Left ventricle myocardium inferior (tissue), 1 donor: ENCODE measurements around the gene RAB31. TPM values are rescaled to one million over a fixed set of nuclear protein-coding genes. Genes with fewer than 3 reads are reported as not detected.

Experiments
- DNase-seq: peaks from one replicate; pipeline ENCODE4 v3.0.0-alpha.2; 2020
- H3K27ac ChIP-seq: fragments of 200-600 bp; replicated peaks from 2 replicates; pipeline ENCODE4 v1.8.0; 2021
- H3K27me3 ChIP-seq: fragments of 200-600 bp; 2 replicates; pipeline ENCODE4 v1.8.0; 2021; ENCODE audit warnings: low read depth
- H3K36me3 ChIP-seq: fragments of 200-600 bp; 2 replicates; pipeline ENCODE4 v1.8.0; 2021
- H3K4me1 ChIP-seq: fragments of 200-600 bp; 2 replicates; pipeline ENCODE4 v1.8.0; 2021
- H3K4me3 ChIP-seq: fragments of 200-600 bp; 2 replicates; pipeline ENCODE4 v1.8.0; 2021; ENCODE audit warnings: mild to moderate bottlenecking, moderate library complexity
- H3K9me3 ChIP-seq: fragments of 200-600 bp; replicated peaks from 2 replicates; pipeline ENCODE4 v1.8.0; 2021
- CTCF ChIP-seq: fragments of 200-600 bp; IDR thresholded peaks from 2 replicates; pipeline ENCODE4 v1.8.0; 2021; ENCODE audit warnings: antibody characterized with exemption, mild to moderate bottlenecking, borderline replicate concordance
- intact Hi-C: fragments of 100-400 bp; cut with micrococcal nuclease; formaldehyde crosslinking; loops from one replicate; pipeline ENCODE4 v1.11.0; 2022
- total RNA-seq: library from RNA; stranded (reverse); fragmentation: NEBNext Ultra II Directional; extraction: Animal tissue kit (Norgen Biotek cat#: 25700); gene quantifications from one replicate; pipeline ENCODE4 v1.2.1, GENCODE V29; 2021
- donor health status: DM: no; HTN: yes; CAD: no; lungs with severe emphysema.

Gene RAB31
- total RNA-seq, 1 donor from 2014 or later: 12.0 TPM

DNA sequence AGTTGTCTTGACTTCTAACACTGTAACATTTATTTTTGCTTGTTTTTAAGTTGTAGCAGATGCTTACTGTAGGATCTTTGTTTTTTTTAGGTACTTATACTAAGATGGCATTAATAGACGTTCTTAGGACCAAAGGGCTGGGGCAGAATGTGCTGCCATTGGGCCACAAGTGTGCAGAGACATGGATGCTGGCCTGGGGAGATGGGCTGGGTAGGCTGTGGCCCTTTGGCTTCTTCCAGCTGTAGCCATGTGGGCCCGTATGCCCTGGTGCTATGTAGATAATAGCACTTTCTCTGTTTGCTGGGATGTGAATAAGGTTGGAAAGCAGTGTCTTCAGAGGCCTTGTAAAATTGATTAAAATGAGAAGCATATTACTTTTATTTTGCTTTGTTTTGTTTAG lies 18.8 kb downstream of the RAB31 start:
- Histone ChIP-seq H3K27ac (no peak overlapping the region), H3K4me3 (no peak overlapping the region), H3K4me1 (no peaks in the 10 kb centered on the region), H3K27me3 (no peaks in the 10 kb centered on the region), H3K36me3 (peaks cover 6% of the 10 kb centered on the region), H3K9me3 (no peaks in the 10 kb centered on the region)
- intact Hi-C loops: no loop called here
- TF ChIP-seq CTCF: no peak
- DNase-seq: no peak

DNA sequence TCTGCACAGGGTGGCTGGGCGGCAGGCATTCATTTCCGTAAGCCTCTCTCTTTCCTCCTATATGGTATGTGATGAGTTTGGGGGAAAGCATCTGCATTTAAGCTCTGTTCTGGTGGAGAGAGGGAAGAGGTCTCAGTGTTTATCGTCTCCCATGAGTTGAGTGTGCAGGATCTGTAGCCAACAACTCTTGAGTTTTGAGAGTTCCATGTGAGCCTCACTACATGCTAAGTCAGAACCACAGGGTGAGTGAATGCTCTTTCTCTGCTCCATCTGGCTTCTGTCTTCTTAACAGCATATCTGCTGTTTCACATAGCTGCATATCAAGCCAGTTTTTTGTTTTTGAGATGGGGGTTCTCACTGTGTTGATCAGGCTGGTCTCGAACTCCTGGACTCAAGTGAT lies 22.7 kb downstream of the RAB31 start:
- H3K27ac ChIP-seq: no peak overlapping the region
- H3K4me3 ChIP-seq: no peak overlapping the region
- DNase-seq: no peak
- no peaks in the 10 kb centered on the region for H3K9me3 ChIP-seq
- intact Hi-C loops: no loop called here
- no peaks in the 10 kb centered on the region for H3K27me3 ChIP-seq
- H3K36me3 ChIP-seq: no peaks in the 10 kb centered on the region
- no peak for TF ChIP-seq CTCF
- no peaks in the 10 kb centered on the region for H3K4me1 ChIP-seq

GRCh38 chr18:9731380-9731779 lies 23.3 kb downstream of the RAB31 start:
- no peak overlapping the region for H3K27ac ChIP-seq
- no peak for DNase-seq
- TF ChIP-seq CTCF: no peak
- intact Hi-C loops: no loop called here
- no peaks in the 10 kb centered on the region for H3K27me3 ChIP-seq
- no peaks in the 10 kb centered on the region for H3K36me3 ChIP-seq
- H3K4me1 ChIP-seq: no peaks in the 10 kb centered on the region
- no peaks in the 10 kb centered on the region for H3K9me3 ChIP-seq
- no peak overlapping the region for H3K4me3 ChIP-seq

DNA sequence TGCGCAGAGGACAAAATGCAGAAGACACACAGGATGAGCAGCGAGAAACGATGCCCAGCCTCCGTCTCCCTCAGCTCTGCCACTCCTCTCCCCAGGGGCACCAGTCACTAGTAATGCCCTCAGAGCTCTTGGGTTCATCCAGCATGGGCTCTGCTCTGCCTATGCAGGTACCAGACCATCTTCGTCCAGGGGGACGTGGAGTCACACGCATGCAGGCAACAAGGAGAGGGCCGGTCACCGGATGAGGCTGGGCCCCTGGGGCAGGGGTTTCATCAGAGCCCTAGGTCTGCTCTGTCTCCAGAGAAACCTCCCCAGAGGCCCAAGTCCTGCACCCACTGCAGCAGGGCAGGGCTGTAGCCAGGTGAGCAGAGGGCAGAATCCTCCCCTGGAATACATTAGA lies 23.9 kb downstream of the RAB31 start:
- Histone ChIP-seq H3K4me3 (no peak overlapping the region), H3K27ac (no peak overlapping the region), H3K36me3 (no peaks in the 10 kb centered on the region), H3K27me3 (no peaks in the 10 kb centered on the region), H3K4me1 (no peaks in the 10 kb centered on the region), H3K9me3 (no peaks in the 10 kb centered on the region)
- intact Hi-C loops: no loop called here
- no peak for TF ChIP-seq CTCF
- no peak for DNase-seq

- Histone ChIP-seq H3K9me3 (no peaks in the 10 kb centered on the region), H3K4me3 (no peak overlapping the region), H3K27ac (no peak overlapping the region), H3K27me3 (no peaks in the 10 kb centered on the region), H3K4me1 (no peaks in the 10 kb centered on the region), H3K36me3 (no peaks in the 10 kb centered on the region)
- no peak for TF ChIP-seq CTCF
- no peak for DNase-seq
- intact Hi-C loops: no loop called here
These were observed 26.1 kb downstream of the RAB31 start for GRCh38 chr18:9734189-9734588.

DNA sequence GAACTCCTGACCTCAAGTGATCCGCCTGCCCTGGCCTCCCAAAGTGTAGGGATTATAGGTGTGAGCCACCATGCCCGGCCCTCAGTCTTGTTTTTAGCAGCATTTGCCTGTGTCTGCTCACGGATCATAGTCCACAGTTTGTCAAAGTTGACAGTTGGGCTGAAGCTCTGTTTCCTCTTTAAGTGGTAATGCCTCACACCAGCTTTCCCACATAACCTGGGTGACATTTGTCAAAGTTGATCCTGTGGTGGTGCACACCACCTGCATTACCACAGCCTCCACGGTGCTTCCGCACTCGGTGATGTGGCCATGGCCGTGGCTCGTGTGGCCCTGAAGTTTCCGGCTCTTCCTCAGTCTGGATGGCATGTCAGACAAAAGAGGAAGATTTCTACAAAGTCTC lies 27.1 kb downstream of the RAB31 start:
- no peaks in the 10 kb centered on the region for H3K4me1 ChIP-seq
- TF ChIP-seq CTCF: no peak
- intact Hi-C loops: no loop called here
- H3K36me3 ChIP-seq: no peaks in the 10 kb centered on the region
- H3K27me3 ChIP-seq: no peaks in the 10 kb centered on the region
- H3K4me3 ChIP-seq: no peak overlapping the region
- no peak overlapping the region for H3K27ac ChIP-seq
- DNase-seq: no peak
- no peaks in the 10 kb centered on the region for H3K9me3 ChIP-seq
